BE2C (cell line): ENCODE measurements around the gene SPINK9.

Experiments used
- DNase-seq: peaks from one replicate; pipeline ENCODE4 v3.0.0-alpha.2; 2020
- H3K27me3 ChIP-seq: fragments of 250-450 bp; sonication (Bioruptor Pico); 2 replicates; pipeline ENCODE4 v1.5.1; 2020; ENCODE audit warnings: mild to moderate bottlenecking
- H3K36me3 ChIP-seq: fragments of 250-450 bp; sonication (Bioruptor Pico); 2 replicates; pipeline ENCODE4 v1.5.1; 2020; ENCODE audit warnings: mild to moderate bottlenecking
- H3K4me1 ChIP-seq: fragments of 250-450 bp; sonication (Bioruptor Pico); 2 replicates; pipeline ENCODE4 v1.5.1; 2020
- H3K4me3 ChIP-seq: 2 replicates; pipeline ENCODE4 v1.5.1; 2011; ENCODE audit warnings: low read depth, low read length
- H3K9me3 ChIP-seq: fragments of 250-450 bp; sonication (Bioruptor Pico); 2 replicates; pipeline ENCODE4 v1.5.1; 2020
- TF ChIP-seq, protein P1 (sequence below): IDR thresholded peaks from 2 replicates; pipeline ENCODE4 v1.5.1; 2012; ENCODE audit warnings: mild to moderate bottlenecking, low read depth, low read length

The SPINK9 gene

DNA sequence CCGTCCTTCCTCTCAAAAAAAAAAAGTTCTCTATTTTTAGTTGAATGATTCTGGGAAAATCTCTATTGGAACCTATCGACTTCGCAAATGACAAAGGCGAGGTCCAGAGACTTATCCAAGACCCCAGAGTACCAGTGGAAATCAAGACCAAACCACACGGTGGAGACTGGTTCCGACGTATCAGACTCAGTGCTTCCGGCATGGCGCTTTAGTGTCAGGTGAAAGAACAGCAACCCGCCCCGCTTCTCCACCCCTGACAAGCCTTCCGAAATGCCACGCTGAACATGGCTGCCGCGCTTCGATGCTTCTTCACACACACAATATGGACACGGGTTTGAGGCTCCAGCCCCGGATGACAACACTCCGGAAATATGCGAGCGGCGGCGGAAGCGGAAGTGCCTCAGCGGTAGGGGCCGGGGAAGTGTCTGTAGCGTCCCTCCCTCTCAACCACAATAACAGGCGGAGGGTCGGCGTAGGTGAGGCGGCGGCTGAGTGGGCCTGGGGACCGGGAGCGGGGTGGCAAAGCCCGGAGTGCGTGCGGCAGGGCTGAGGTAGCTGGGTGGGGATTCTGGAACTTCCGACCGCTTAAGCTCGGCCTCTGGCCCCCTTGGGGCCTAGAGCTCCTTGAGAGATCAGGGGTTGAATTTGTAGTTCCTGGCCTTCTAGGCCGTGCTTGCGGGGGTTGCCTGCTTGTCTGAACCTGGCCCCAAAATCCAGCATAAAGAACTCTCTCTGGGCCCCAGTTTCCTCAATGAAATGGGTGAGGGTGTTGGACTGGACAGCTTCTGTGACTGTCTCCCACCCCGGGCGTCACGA is 48.4 kb downstream of the SPINK9 start, which contains the start of gene FBXO38:
Gene FBXO38 (plus strand): TSS at position 395 of the 816 bp plus-strand sequence. CDS start 10,819 bp downstream, outside the sequence.
- H3K4me3 ChIP-seq, result peak within 1 kb of the TSS; percentile 89
- no peaks in the 10 kb centered on the region for H3K36me3 ChIP-seq
- TF ChIP-seq, protein P1, sequence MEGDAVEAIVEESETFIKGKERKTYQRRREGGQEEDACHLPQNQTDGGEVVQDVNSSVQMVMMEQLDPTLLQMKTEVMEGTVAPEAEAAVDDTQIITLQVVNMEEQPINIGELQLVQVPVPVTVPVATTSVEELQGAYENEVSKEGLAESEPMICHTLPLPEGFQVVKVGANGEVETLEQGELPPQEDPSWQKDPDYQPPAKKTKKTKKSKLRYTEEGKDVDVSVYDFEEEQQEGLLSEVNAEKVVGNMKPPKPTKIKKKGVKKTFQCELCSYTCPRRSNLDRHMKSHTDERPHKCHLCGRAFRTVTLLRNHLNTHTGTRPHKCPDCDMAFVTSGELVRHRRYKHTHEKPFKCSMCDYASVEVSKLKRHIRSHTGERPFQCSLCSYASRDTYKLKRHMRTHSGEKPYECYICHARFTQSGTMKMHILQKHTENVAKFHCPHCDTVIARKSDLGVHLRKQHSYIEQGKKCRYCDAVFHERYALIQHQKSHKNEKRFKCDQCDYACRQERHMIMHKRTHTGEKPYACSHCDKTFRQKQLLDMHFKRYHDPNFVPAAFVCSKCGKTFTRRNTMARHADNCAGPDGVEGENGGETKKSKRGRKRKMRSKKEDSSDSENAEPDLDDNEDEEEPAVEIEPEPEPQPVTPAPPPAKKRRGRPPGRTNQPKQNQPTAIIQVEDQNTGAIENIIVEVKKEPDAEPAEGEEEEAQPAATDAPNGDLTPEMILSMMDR, result peak; percentile 14; the same call in 1 of the 2 replicates
- no peaks in the 10 kb centered on the region for H3K9me3 ChIP-seq
- H3K4me1 ChIP-seq, result no peaks in the 10 kb centered on the region
- H3K27me3 ChIP-seq, result no peaks in the 10 kb centered on the region
- DNase-seq, result peak; percentile 95

DNA sequence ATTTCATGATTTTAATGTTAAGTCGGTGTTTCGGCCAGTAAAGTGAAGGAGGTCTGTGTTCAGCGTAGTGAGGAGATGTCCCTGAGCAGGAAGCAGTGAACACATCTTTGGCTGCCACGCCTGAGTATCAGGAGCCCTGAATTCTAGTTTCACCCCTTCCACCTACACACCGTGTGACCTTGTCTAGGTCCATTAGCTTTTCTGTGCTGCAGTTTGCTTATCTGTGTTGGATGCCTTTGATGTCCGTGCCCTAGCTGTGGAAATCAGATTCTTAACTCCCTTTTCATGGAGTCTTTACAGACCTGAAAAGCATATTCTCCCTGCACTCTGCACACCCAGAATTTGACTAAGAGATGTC is 49.0 kb downstream of the SPINK9 start:
- DNase-seq, result no peak
- TF ChIP-seq, protein P1, result no peak
- Histone ChIP-seq H3K4me1 (no peaks in the 10 kb centered on the region), H3K36me3 (no peaks in the 10 kb centered on the region), H3K9me3 (no peaks in the 10 kb centered on the region), H3K4me3 (peak overlapping the region; percentile 89), H3K27me3 (no peaks in the 10 kb centered on the region)

DNA sequence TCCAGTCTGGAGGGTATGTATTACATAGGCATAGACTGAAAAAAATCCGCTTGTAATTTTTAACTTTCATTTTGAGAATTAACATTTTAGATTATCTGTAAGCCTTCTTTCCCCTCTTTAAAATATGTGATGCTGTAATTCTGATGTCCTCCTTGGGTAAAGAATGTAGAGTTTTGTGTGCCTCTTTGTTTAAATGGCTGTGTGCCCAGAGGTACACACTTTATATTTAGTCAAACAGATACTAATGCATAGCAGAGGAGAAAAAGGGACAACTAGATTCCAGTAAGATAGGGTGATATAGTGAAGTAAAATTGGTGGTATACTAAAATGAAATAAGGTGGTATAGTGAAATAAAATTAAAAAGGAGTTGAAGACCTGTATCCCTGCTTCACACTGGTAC is 49.7 kb downstream of the SPINK9 start:
- DNase-seq, result no peak
- H3K27me3 ChIP-seq, result no peaks in the 10 kb centered on the region
- TF ChIP-seq, protein P1, result no peak
- no peaks in the 10 kb centered on the region for H3K9me3 ChIP-seq
- no peak overlapping the region for H3K4me3 ChIP-seq
- no peaks in the 10 kb centered on the region for H3K4me1 ChIP-seq
- no peaks in the 10 kb centered on the region for H3K36me3 ChIP-seq

DNA sequence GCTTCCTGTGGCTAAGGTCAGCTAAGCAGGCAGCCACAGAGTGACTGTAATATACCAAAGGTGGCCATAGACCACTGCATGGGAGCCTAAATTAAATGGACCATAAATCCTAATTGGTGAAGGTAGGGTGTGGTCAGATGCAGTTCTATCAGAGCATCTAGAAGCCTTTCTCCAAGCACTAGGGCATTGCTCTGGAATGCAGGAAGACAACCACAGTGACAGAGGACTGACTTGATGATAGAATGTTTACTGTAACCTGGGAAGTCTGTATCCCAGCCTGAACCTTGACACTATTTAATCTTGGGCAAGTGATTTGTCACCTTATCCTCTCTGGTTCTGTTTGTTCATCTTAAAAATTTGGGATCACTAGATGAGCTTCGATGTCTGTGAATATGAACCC is 50.7 kb downstream of the SPINK9 start:
- DNase-seq, result no peak

DNA sequence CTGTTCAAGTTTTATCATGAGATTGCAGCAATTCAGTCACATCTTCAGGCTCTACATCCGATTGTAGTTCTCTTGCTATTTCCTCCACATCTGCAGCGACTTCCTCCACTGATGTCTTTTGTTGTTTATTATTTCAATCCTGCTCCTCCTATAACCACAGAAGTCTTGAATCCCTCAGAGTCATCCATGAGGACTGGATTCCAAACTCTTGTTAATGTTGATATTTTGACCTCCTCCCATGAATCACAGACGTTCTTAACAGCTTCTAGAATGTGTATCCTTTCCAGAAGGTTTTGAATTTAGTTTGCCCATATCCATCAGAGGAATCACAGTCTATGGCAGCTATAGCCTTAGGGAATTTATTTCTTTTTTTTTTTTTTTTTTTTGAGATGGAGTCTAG is 52.0 kb downstream of the SPINK9 start:
- Histone ChIP-seq H3K36me3 (no peaks in the 10 kb centered on the region), H3K4me3 (no peak overlapping the region), H3K4me1 (peaks cover 7% of the 10 kb centered on the region), H3K9me3 (no peaks in the 10 kb centered on the region), H3K27me3 (no peaks in the 10 kb centered on the region)
- TF ChIP-seq, protein P1, result no peak
- DNase-seq, result no peak

More for the DNA sequence above, 50.7 kb downstream of the SPINK9 start:
- TF ChIP-seq, protein P1, result no peak
- H3K4me3 ChIP-seq, result no peak overlapping the region
- H3K9me3 ChIP-seq, result no peaks in the 10 kb centered on the region
- no peaks in the 10 kb centered on the region for H3K36me3 ChIP-seq
- no peaks in the 10 kb centered on the region for H3K27me3 ChIP-seq
- H3K4me1 ChIP-seq, result no peaks in the 10 kb centered on the region

DNA sequence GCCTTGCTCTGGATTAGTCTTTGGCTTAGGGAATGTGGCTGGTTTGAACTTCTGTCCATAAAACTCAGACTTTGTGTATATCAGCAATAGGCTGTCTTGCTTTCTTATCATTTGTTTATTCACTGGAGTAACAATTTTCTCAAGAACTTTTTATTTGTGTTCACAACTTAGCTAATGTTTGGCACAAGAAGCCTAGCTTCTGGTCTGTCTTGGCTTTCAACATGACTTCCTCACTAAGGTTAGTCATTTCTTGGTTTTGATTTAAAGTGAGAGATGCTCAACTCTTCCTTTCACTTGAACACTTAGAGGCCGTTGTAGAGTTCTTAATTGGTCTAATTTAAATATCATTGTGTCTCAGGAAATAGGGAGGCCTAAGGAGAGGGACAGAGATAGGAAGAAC is 53.3 kb downstream of the SPINK9 start:
- no peaks in the 10 kb centered on the region for H3K36me3 ChIP-seq
- no peak overlapping the region for H3K4me3 ChIP-seq
- DNase-seq, result no peak
- no peaks in the 10 kb centered on the region for H3K27me3 ChIP-seq
- H3K9me3 ChIP-seq, result no peaks in the 10 kb centered on the region
- TF ChIP-seq, protein P1, result no peak
- H3K4me1 ChIP-seq, result peaks cover 7% of the 10 kb centered on the region
